CD4-positive, alpha-beta T cell treated with Interferon gamma for 1 hour (primary cell): ENCODE results near the gene ZSCAN5A.
"Not testable (repeated sequence)": the region's sequence is repeated elsewhere in the genome, so short reads cannot be mapped to it uniquely, and the experiment has no call there.

ENCODE experiments used
- DNase-seq: peaks from one replicate; pipeline ENCODE4 v3.0.0-alpha.2; 2020

ZSCAN5A gene

DNA sequence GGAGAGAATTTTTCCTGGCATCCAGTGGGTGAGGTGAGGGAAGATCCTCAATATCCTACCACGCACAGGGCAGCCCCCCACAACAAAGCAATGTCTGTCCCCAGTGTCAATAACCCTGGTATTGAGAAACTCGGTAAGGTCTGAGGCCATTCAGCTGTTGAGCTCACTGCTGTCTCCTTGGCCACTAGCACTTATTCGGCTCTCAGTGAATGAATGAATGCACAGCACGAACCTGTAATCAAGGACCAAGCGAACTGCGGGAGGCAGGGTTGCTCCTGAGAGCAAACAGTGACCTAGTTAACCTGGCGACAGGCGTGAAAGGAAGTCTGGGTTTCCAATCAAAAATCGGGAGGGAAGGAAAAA is 640 bp downstream of the ZSCAN5A start:
- DNase-seq, result no peak

DNA sequence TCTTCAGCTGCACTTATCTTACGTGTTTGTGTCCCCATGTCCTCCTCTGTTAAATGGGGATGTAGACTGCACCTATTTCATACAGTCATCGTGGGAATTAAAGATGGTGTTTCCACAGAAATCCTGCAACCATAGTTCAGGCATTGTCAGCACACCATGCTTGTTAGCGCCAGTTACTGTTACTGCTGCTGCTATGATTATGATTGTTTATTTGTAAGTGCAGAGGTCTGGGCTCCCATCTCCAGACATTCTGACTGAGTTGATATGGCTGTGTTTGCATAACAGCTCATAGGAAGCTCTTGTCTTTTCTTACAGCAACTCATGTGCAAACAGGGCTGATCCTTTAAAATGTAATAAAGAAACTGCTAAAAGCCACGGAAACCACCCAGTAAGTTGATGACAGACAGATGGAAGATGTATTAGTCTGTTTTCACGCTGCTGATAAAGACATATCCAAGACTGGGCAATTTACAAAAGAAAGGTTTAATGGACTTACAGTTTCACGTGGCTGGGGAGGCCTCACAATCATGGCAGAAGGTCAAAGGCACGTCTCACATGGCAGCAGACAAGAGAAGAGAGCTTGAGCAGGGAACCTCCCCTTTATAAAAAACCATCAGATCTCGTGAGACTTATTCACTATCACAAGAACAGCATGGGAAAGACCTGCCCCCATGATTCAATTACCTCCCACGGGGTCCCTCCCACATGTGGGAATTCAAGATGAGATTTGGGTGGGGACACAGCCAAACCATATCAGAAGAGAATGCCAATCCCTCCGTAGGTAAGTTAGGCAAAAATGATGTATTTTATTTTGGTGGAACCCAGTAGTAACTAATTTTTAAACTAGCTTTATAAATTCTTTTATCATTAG is 1.6 kb downstream of the ZSCAN5A start:
- DNase-seq, result no peak

DNA sequence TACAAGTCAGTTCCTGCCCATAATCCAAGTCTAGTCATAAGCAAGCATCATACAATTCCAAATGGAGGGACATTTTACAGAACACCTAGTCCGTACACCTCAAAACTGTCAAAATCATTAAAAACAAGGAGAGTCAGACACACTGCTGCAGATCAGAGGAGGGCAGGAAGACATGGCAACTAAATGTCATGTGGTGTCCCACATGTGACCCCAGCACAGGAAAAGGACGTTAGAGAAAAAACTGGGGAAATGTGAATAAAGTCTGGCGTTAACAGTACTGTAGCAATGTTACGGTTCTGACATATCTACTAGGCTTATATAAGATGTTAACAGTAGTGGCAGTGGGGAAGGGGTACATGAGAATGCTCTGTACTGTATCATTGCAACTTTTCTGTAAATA is 2.3 kb downstream of the ZSCAN5A start:
- no peak for DNase-seq

DNA sequence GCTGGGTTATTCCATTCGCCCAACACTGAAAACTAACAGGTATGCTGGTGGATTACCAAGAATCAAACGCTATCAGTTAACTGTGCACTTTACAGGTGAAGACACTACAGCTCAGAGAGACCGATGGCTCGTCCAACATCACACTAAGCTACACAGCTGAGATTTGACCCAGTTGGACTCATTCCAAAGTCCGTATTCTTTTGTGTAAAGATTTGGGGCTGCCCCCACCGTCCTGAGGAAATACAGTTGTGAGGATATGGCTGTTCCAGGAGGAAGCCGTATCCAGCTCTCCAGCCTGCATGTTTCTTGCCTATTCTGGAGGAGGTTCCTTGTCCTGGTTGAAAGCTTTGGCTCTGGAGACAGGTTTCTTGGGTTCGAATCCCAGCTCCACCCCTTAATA is 4.2 kb downstream of the ZSCAN5A start:
- no peak for DNase-seq

DNA sequence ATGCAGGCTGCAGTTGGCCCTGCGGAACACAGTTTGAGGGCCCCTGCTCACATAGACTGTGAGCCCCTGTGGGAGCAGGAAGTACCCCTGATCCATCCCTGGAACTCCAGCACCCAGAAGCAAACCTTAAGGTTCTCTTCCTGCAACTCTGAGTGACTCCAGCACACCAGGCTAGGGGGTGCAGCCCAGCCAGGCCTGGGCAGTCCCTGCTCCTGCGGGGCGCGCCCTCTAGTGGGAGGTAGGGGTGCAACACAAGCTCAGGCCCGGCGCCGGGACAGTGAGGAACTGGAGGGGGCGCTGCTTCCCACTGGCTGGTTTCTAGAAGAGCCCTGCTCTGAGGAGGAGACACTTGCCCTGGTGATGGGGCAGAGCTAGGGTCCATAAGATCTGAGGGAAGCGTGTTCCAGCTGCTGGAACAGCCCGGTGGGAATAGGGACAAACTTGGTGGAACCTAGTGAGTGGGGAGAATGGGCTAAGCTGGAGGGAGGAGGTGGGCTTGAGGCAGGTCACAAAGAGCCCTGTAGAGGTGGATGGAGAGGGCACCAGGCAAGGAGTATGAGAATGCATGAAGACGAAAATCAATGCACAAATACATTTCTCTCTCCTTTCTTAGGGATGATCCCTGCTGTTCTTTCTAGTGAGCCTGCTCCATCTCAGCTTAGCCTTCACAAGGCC is 5.0 kb downstream of the ZSCAN5A start:
- peak; percentile 57 for DNase-seq

DNA sequence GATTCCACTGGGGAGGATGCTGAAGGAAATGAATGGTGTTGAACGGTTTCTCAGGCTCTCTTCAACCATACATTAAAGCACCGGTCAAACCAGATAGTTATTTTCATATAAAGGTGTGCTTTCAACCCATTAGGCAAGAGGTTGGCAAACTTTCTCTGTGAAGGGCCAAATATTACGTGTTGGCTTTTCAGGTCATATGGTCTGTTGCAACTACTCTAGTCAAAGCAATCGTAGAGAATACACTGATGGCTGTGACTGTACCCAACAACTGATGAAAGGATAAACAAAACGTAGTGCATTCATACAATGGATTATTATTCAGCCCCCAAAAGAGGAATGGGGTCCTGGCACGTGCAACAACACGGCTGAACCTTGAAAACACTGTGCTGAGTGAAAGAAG is 5.8 kb downstream of the ZSCAN5A start:
- DNase-seq, result no peak

DNA sequence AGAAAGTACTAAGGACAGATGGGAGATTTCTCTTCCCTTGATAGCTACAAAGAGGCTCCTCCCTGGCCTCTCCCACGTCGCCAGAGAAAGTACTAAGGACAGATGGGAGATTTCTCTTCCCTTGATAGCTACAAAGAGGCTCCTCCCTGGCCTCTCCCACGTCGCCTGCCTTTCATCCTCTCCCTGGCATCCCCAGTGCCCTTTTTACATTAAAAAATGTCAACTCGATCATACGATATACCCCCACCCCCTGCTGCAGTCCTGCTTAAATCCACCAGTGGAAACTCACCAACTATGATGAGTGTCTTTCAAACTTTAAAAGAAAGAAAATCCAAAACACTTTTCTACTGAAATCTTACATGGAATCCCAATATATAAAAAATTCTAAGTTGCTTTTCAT is 7.6 kb downstream of the ZSCAN5A start:
- not testable (repeated sequence) for DNase-seq

DNA sequence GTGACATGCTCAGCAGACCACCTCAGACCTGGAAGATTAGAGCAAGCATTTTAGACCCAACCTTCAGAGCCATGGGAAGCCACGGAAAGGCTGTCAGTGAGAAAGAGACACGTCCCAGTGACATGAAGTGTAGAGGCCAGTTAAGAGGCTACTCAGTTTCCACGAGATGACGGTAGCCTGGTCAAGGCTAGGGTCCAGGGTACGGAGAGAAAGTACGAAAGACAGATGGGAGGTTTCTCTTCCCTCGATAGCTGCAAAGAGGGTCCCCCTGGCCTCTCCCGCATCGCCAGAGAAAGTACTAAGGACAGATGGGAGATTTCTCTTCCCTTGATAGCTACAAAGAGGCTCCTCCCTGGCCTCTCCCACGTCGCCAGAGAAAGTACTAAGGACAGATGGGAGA is 8.6 kb downstream of the ZSCAN5A start:
- DNase-seq, result no peak

DNA sequence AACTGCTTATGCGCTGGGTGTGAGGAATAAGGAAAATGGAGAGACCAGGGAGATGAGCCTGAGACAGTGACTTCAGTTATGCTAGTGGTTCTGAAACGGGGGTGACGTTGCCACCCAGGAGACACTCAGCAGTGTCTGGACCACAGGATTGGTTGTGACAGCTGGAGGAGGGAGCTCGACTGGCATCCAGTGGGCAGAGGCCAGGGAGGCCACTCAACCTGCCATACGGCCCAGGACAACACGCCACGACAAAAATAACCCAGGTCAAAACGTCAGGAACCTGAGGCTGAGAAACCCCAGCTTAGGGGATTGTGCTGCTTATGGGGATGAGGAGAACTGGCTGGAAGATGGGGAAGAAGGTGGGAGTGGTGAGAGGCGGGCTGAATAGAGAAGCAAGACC is 10.4 kb downstream of the ZSCAN5A start:
- no peak for DNase-seq

DNA sequence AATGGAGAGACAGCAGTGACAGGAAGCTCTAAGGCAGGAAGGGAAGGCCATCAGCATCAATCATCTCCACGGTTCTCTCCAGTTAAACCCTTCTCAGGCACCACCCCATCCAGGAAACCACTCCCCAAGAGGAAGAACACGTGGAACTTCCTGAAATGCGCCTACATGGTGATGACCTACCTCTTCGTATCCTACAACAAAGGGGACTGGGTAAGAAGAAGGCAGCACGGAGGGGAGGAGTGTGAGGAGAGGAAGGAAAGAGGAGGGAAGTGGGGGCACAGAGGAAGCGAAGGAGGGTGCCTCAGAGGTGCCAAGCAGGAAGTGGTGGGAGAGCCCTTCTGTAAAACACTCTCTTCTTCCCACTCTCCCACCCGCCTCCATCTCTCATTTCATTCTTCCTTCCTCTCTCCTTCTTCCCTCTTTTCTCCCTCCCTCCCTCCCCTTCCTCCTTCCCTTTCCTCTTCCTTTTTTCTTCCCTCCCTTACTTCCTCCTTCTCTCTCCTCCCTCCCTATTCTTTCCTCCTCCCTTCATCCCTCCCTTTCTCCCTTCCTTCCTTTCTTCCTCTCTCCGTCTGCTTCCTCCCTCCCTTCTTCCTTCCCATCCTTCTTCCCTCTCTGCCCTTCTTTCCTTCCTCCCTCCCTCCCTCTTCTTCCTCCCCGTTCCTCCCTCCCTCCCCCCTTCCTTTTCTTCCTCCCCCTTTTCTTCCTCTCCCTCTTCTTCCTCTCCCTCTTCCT is 12.6 kb downstream of the ZSCAN5A start:
- DNase-seq, result no peak

DNA sequence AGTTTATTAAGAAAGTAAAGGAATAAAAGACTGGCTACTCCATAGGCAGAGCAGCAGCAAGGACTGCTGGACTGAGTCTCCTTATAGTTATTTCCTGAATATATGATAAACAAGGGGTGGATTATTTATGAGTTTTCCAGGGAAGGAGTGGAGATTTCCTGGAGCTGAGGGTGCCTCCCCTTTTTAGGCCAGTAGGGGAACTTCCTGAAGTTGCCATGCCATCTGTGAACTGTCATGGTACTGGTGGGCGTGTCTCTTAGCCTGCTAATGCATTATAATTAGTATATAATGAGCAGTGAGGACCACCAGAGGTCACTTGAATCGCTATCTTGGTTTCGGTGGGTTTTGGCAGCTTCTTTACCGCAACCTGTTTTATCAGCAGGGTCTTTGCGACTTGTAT is 13.5 kb downstream of the ZSCAN5A start:
- DNase-seq, result no peak

DNA sequence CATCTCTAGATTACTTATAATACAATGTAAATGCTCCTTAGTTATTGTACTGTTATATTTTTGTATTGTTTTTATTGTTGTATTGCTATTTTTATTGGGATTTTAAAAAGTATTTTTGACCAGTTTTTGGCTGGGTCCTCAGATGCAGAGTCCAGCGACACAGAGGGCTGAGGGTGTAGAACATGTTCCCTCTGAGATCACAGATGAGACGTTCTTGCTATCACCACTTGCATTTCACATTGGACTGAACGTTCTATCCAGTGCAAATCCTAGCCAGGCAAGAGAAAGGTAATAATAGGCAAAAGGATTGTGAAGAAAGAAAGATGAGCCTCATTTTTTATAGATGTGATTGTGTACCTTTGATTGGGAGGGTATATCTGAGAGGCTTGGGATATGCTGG is 15.0 kb downstream of the ZSCAN5A start:
- no peak for DNase-seq

DNA sequence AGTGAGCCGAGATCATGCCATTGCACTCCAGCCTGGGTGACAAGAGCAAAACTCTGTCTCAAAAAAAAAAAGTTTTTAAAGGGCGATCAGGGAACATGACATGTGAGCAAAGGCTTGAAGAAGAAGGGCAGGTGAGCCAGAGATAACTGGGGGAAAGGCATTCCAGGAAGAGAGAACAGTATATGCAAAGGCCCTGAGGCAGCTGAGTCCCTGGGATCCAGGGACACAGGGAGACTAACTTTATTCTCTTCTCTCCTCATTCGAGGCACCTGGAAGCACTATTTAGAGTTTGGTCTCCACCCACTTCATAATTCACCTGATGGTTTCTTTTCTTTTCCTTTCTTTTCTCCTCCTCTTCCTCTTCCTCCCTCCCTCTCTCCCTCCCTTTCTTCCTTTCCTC is 17.6 kb downstream of the ZSCAN5A start:
- DNase-seq, result no peak

DNA sequence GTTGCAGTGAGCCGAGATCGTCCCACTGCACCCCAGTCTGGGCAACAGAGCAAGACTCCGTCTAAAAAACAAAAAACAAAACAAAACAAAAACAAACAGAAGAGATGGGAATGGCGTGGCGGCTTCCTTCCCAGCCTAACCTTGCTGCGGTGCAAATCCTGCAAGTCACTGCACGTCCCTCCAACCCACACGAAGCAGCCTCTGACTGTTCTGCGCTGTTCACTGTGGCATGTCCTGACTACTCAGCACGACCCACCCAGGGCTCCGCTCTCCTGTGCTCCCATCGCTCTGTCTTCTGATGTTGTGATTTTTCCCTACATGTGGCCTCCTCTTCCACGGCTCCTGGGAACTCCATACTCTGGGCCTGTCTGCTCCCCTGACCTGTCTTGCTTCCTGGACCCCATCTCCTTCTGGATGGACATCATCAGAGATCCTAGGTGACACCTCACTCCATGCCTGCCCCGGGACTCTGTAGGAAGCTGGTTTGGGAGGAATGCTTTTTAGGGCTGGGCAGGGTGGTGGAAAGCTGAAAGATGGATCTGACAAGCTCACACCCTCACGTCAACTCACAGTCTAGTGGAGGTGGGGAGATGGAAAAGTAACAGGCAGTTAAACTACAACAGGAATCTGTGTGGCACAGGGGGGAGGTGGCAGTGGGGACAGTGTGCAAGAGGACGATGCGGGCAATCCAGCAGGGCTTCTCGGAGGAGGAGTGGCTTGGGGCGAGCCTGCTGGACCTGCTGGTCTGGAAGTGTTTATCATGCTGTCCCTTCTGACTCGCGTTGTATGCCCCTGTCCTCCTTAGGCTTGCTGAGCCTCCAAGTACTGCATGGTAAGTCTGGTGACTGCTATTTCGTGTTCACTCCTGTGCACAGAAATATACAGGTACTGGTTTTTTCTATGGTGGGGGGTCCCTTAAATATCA is 18.8 kb downstream of the ZSCAN5A start:
- DNase-seq, result no peak

DNA sequence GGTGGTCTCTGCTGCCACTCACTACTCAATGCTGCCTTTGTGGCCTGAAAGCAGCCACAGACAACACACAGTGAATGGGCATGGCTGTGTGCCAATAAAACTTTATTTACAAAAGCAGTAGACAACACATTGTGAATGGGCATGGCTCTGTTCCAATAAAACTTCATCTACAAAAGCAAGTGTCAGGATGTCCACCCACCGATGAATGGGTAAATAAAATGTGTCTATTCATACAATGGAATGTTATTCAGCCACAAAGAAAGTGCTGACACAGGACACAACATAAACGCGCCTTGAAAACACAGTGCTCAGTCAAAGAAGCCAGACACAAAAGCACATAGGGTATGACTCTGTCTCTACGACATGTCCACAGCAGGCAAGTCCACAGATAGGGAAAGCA is 20.1 kb downstream of the ZSCAN5A start:
- DNase-seq, result no peak

DNA sequence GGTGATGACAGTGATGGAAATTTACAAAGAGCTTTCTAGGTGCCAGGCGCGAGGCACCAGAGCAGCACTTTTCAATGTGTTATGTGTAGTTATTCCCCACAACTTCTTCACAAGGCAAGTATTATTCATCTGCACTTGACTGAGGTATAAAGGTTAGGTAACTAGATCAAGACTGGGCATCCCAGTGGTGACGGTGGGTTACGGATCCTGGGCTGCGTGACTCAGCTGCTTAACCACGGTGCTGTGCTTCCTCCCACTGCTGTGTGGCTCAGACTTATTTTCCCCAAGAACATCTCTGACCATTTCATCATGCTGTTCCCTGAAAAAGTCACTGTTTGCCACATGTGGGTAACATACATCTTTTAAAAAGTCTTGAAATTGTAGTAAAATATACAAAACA is 22.8 kb downstream of the ZSCAN5A start:
- no peak for DNase-seq

DNA sequence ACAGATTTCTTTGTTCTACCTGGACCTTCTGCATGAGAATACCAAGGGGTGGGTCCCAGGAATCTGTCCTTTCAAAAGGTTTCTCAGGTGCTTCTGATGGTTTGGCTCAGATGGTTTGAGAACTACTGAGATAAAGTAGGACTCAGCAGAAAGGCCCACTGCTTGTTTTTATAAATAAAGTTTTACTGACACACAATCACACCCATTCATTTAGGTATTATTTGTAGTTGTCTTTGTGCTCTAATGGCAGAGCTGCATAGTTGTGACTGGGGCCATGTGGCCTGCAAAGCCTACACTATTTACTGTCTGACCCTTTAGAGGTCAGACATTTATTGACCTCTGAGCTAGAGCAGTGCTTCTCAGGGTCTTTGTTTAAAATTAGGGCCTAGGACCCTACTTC is 24.5 kb downstream of the ZSCAN5A start:
- no peak for DNase-seq

DNA sequence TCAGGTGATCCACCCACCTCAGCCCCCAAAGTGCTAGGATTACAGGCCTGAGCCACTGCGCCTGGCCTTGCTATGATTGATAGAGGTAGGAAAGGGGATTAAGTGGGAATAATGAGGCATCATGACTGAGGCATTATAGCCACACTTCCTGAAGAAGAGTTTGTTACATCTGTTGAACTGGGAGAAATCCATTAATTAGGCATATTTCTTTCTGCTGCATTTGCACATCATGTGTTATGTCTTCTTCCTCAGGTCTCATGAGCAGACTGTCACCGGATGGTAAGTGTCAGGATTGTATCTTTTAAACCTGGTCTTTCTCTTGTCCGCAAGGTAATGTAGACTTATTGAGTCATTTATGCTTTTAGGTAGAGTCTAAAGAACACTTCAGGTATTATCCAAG is 29.9 kb downstream of the ZSCAN5A start:
- DNase-seq, result no peak

DNA sequence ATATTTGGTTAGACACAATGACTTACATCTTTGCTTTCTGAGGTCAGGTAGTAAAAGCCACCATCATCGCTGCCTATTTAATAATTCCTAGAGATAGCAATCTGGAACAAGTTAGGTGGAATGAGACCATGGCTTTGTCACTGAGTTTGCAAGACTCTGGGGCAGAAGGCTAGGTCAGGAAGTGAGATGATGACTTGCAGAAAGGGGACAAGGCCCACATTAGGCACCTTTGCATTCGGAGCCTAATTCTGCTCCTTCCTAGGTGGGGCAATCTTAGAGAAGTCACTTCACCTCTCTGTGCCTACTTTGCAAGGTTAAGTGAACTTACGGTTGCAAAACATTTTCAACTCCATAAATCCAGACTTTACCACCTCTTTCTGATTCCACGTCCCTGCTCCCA is 31.8 kb downstream of the ZSCAN5A start:
- DNase-seq, result no peak

DNA sequence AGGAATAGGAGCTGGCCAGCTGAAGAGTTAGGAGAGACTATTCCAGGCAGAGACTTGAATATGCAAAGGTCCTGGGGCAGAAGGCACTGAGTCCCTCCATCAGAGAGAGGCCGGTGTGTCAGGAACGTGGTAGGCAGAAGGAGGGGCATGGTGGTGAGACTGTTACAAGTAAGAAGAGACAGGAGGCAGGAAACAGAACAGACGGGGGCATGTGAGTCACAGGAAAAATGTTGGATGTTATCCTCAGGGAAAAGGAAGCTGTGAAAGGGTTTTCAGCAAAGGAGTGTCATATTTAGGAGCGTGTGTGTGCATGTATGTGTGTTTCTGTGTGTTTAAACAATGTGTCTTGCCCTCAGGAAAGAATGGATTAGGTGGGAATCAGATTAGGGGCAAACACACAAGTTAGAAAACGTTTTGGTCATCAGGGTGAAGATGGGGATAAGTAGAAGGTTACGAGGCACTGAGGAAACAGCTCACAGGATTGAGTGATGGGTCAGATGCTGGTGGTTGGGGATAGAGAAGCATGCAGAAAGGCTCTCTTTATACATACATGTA is 41.0 kb downstream of the ZSCAN5A start:
- no peak for DNase-seq

DNA sequence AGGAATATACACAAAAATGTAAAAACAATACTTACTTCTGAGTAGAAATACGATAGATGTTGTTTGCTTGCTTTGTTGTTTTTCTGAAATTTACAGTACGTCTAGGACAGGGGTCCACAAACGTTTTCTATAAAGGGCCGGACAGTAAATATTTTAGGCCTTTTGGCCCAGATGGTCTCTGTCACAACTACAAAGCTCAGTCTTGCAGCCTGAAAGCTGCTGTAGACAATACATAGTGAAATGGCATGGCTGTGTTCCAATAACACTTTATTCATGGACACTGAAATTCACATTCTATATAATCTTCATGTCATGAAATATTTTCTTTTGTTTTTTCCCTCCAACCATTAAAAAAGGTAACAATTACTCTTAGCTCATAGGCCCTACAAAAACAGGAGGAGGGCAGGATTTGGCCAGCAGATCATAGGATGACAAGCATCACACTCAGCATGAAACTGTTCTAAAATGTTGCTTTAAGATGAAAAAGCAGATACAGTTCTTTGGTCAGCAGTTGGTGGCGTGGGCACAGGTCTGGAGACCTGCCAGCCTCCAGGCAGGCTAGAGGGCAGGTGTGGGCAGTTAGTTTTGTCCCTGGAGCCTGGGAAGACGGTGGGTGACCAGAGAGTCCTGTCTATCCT is 42.4 kb downstream of the ZSCAN5A start, which contains the start of gene EDDM13:
EDDM13 (plus strand) TSS at position 588 of the 638 bp plus-strand sequence. CDS start 87 bp downstream, outside the sequence.
- no peak for DNase-seq

DNA sequence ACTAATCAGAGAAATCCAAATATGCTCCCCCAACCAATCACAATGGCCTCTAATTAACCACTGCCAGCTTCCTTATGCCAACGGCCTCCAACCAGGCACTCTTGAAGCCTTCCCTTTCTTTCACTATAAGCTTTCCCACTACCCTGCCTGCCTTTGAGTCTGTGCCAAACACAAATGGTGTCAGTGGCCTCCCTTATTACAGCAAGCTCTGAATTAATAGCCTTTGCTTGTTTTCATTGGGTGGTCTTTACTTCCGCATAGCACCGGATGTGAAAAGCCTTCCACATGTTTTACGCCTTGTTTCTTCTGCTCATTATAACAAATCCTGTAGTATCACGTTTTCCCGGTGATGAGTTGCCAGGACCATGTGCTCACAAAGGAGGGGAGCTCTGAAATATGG is 43.5 kb downstream of the ZSCAN5A start:
- no peak for DNase-seq
